ENCODE data around the gene RBM47. TPM values are rescaled to one million over a fixed set of nuclear protein-coding genes. Genes with fewer than 3 reads are reported as not detected.

Gene RBM47
- total and polyA plus RNA-seq, 4 donors: 1.6 to 13.6 (median 4.0) TPM

- H3K27ac ChIP-seq (ENCODE audit: low read depth, low read length): no peak overlapping the region
- H3K9me3 ChIP-seq (ENCODE audit: control insufficient read depth, insufficient read depth, low read length): no peaks in the 10 kb centered on the region
- H3K36me3 ChIP-seq (ENCODE audit: control insufficient read depth, insufficient read depth, low read length): no peaks in the 10 kb centered on the region
- no peaks in the 10 kb centered on the region for H3K4me1 ChIP-seq (ENCODE audit: control insufficient read depth, insufficient read depth, low read length)
- WGBS (ENCODE audit: insufficient coverage): 80% methylated on average over 3 of the region's 4 CpGs
- no peak overlapping the region for H3K4me3 ChIP-seq (ENCODE audit: low read depth, low read length)
- no peaks in the 10 kb centered on the region for H3K27me3 ChIP-seq (ENCODE audit: control insufficient read depth, insufficient read depth, low read length)
- DNase-seq (ENCODE audit: low read depth in 4 of 6, low spot score in 6 of 6): no peak
Measured at GRCh38 chr4:40475609-40476008, 154.1 kb downstream of the RBM47 start.

- Histone ChIP-seq H3K27ac (ENCODE audit: low read depth, low read length) (no peak overlapping the region), H3K4me3 (ENCODE audit: low read depth, low read length) (no peak overlapping the region)
- 72% methylated on average over 7 of the region's 9 CpGs for WGBS (ENCODE audit: insufficient coverage)
Measured at GRCh38 chr4:40473578-40474388, 155.9 kb downstream of the RBM47 start.

GRCh38 chr4:40471923-40472322, 157.7 kb downstream of the RBM47 start:
- no CpG with 5 or more reads among the region's 3 CpGs for WGBS (ENCODE audit: insufficient coverage)
- Histone ChIP-seq H3K4me1 (ENCODE audit: control insufficient read depth, insufficient read depth, low read length) (no peaks in the 10 kb centered on the region), H3K4me3 (ENCODE audit: low read depth, low read length) (no peak overlapping the region), H3K27ac (ENCODE audit: low read depth, low read length) (no peak overlapping the region), H3K36me3 (ENCODE audit: control insufficient read depth, insufficient read depth, low read length) (no peaks in the 10 kb centered on the region), H3K27me3 (ENCODE audit: control insufficient read depth, insufficient read depth, low read length) (no peaks in the 10 kb centered on the region), H3K9me3 (ENCODE audit: control insufficient read depth, insufficient read depth, low read length) (no peaks in the 10 kb centered on the region)
- no peak for DNase-seq (ENCODE audit: low read depth in 4 of 6, low spot score in 6 of 6)

More at GRCh38 chr4:40473578-40474388, 155.9 kb downstream of the RBM47 start:
- DNase-seq (ENCODE audit: low read depth in 4 of 6, low spot score in 6 of 6): peak in 1 of 6 donors; percentile 3
- Histone ChIP-seq H3K36me3 (ENCODE audit: control insufficient read depth, insufficient read depth, low read length) (no peaks in the 10 kb centered on the region), H3K9me3 (ENCODE audit: control insufficient read depth, insufficient read depth, low read length) (no peaks in the 10 kb centered on the region), H3K4me1 (ENCODE audit: control insufficient read depth, insufficient read depth, low read length) (no peaks in the 10 kb centered on the region), H3K27me3 (ENCODE audit: control insufficient read depth, insufficient read depth, low read length) (no peaks in the 10 kb centered on the region)

- WGBS (ENCODE audit: insufficient coverage): no CpG with 5 or more reads among the region's 1 CpG
- no peaks in the 10 kb centered on the region for H3K4me1 ChIP-seq (ENCODE audit: control insufficient read depth, insufficient read depth, low read length)
- no peak for DNase-seq (ENCODE audit: low read depth in 4 of 6, low spot score in 6 of 6)
- no peaks in the 10 kb centered on the region for H3K36me3 ChIP-seq (ENCODE audit: control insufficient read depth, insufficient read depth, low read length)
- no peaks in the 10 kb centered on the region for H3K9me3 ChIP-seq (ENCODE audit: control insufficient read depth, insufficient read depth, low read length)
- no peak overlapping the region for H3K4me3 ChIP-seq (ENCODE audit: low read depth, low read length)
- no peaks in the 10 kb centered on the region for H3K27me3 ChIP-seq (ENCODE audit: control insufficient read depth, insufficient read depth, low read length)
- H3K27ac ChIP-seq (ENCODE audit: low read depth, low read length): no peak overlapping the region
Measured at GRCh38 chr4:40466789-40467188, 162.9 kb downstream of the RBM47 start.

- Histone ChIP-seq H3K9me3 (ENCODE audit: control insufficient read depth, insufficient read depth, low read length) (no peaks in the 10 kb centered on the region), H3K27me3 (ENCODE audit: control insufficient read depth, insufficient read depth, low read length) (no peaks in the 10 kb centered on the region), H3K4me1 (ENCODE audit: control insufficient read depth, insufficient read depth, low read length) (no peaks in the 10 kb centered on the region), H3K27ac (ENCODE audit: low read depth, low read length) (no peak overlapping the region), H3K36me3 (ENCODE audit: control insufficient read depth, insufficient read depth, low read length) (no peaks in the 10 kb centered on the region), H3K4me3 (ENCODE audit: low read depth, low read length) (no peak overlapping the region)
- WGBS (ENCODE audit: insufficient coverage): 36% methylated on average over 2 of the region's 5 CpGs
- DNase-seq (ENCODE audit: low read depth in 4 of 6, low spot score in 6 of 6): peak in 2 of 6 donors; percentile 10 to 25
Measured at GRCh38 chr4:40462326-40462725, 167.3 kb downstream of the RBM47 start.

- Histone ChIP-seq H3K27me3 (ENCODE audit: control insufficient read depth, insufficient read depth, low read length) (no peaks in the 10 kb centered on the region), H3K4me1 (ENCODE audit: control insufficient read depth, insufficient read depth, low read length) (no peaks in the 10 kb centered on the region), H3K4me3 (ENCODE audit: low read depth, low read length) (no peak overlapping the region), H3K36me3 (ENCODE audit: control insufficient read depth, insufficient read depth, low read length) (no peaks in the 10 kb centered on the region), H3K27ac (ENCODE audit: low read depth, low read length) (no peak overlapping the region), H3K9me3 (ENCODE audit: control insufficient read depth, insufficient read depth, low read length) (no peaks in the 10 kb centered on the region)
- 80% methylated on average over 3 of the region's 7 CpGs for WGBS (ENCODE audit: insufficient coverage)
- no peak for DNase-seq (ENCODE audit: low read depth in 4 of 6, low spot score in 6 of 6)
Measured at GRCh38 chr4:40461879-40462278, 167.8 kb downstream of the RBM47 start.

GRCh38 chr4:40461062-40461461, 168.6 kb downstream of the RBM47 start:
- Histone ChIP-seq H3K9me3 (ENCODE audit: control insufficient read depth, insufficient read depth, low read length) (no peaks in the 10 kb centered on the region), H3K27ac (ENCODE audit: low read depth, low read length) (no peak overlapping the region), H3K27me3 (ENCODE audit: control insufficient read depth, insufficient read depth, low read length) (no peaks in the 10 kb centered on the region), H3K4me1 (ENCODE audit: control insufficient read depth, insufficient read depth, low read length) (no peaks in the 10 kb centered on the region), H3K4me3 (ENCODE audit: low read depth, low read length) (no peak overlapping the region), H3K36me3 (ENCODE audit: control insufficient read depth, insufficient read depth, low read length) (no peaks in the 10 kb centered on the region)
- peak in 1 of 6 donors; percentile 41 for DNase-seq (ENCODE audit: low read depth in 4 of 6, low spot score in 6 of 6)
- WGBS (ENCODE audit: insufficient coverage): no CpG with 5 or more reads among the region's 4 CpGs

GRCh38 chr4:40458683-40459082, 171.0 kb downstream of the RBM47 start:
- DNase-seq (ENCODE audit: low read depth in 4 of 6, low spot score in 6 of 6): no peak
- no CpG with 5 or more reads among the region's 4 CpGs for WGBS (ENCODE audit: insufficient coverage)
- Histone ChIP-seq H3K36me3 (ENCODE audit: control insufficient read depth, insufficient read depth, low read length) (no peaks in the 10 kb centered on the region), H3K27me3 (ENCODE audit: control insufficient read depth, insufficient read depth, low read length) (no peaks in the 10 kb centered on the region), H3K9me3 (ENCODE audit: control insufficient read depth, insufficient read depth, low read length) (no peaks in the 10 kb centered on the region), H3K4me3 (ENCODE audit: low read depth, low read length) (no peak overlapping the region), H3K4me1 (ENCODE audit: control insufficient read depth, insufficient read depth, low read length) (no peaks in the 10 kb centered on the region), H3K27ac (ENCODE audit: low read depth, low read length) (no peak overlapping the region)

GRCh38 chr4:40458109-40458508, 171.6 kb downstream of the RBM47 start:
- WGBS (ENCODE audit: insufficient coverage): no CpG with 5 or more reads among the region's 1 CpG
- Histone ChIP-seq H3K27ac (ENCODE audit: low read depth, low read length) (no peak overlapping the region), H3K4me3 (ENCODE audit: low read depth, low read length) (no peak overlapping the region), H3K4me1 (ENCODE audit: control insufficient read depth, insufficient read depth, low read length) (no peaks in the 10 kb centered on the region), H3K9me3 (ENCODE audit: control insufficient read depth, insufficient read depth, low read length) (no peaks in the 10 kb centered on the region), H3K27me3 (ENCODE audit: control insufficient read depth, insufficient read depth, low read length) (no peaks in the 10 kb centered on the region), H3K36me3 (ENCODE audit: control insufficient read depth, insufficient read depth, low read length) (no peaks in the 10 kb centered on the region)
- no peak for DNase-seq (ENCODE audit: low read depth in 4 of 6, low spot score in 6 of 6)

- no peaks in the 10 kb centered on the region for H3K9me3 ChIP-seq (ENCODE audit: control insufficient read depth, insufficient read depth, low read length)
- H3K4me3 ChIP-seq (ENCODE audit: low read depth, low read length): no peak overlapping the region
- no peaks in the 10 kb centered on the region for H3K27me3 ChIP-seq (ENCODE audit: control insufficient read depth, insufficient read depth, low read length)
- no peak overlapping the region for H3K27ac ChIP-seq (ENCODE audit: low read depth, low read length)
- DNase-seq (ENCODE audit: low read depth in 4 of 6, low spot score in 6 of 6): no peak
- H3K36me3 ChIP-seq (ENCODE audit: control insufficient read depth, insufficient read depth, low read length): no peaks in the 10 kb centered on the region
- WGBS (ENCODE audit: insufficient coverage): 100% methylated on average over 1 of the region's 5 CpGs
- no peaks in the 10 kb centered on the region for H3K4me1 ChIP-seq (ENCODE audit: control insufficient read depth, insufficient read depth, low read length)
Measured at GRCh38 chr4:40455340-40455902, 174.2 kb downstream of the RBM47 start.

Data from spinal cord (tissue), 10 donors.